GOT3 (cell line): ENCODE data around the gene APOA1.
"Not testable (repeated sequence)": the region's sequence is repeated elsewhere in the genome, so short reads cannot be mapped to it uniquely, and the experiment has no call there.

ENCODE experiments used
- DNase-seq: peaks from one replicate; lab custom pipeline; 2025; ENCODE audit warnings: mixed read lengths; lab: John Stamatoyannopoulos, UW

Gene APOA1

GRCh38 chr11:116813781-116814471 is 23.5 kb downstream of the APOA1 start:
- DNase-seq: no peak

- DNase-seq: no peak
These were observed 24.3 kb downstream of the APOA1 start for GRCh38 chr11:116813170-116813569.

- DNase-seq: no peak
These were observed 25.3 kb downstream of the APOA1 start for GRCh38 chr11:116812109-116812508.

- DNase-seq: no peak
These were observed 26.2 kb downstream of the APOA1 start for GRCh38 chr11:116811194-116811593.

- no peak for DNase-seq
These were observed 28.9 kb downstream of the APOA1 start for GRCh38 chr11:116808262-116809175.

GRCh38 chr11:116807601-116808261 is 29.7 kb downstream of the APOA1 start:
- no peak for DNase-seq

- DNase-seq: no peak
These were observed 33.4 kb downstream of the APOA1 start for GRCh38 chr11:116804001-116804400.

GRCh38 chr11:116801662-116802061 is 35.8 kb downstream of the APOA1 start:
- DNase-seq: not testable (repeated sequence)

- no peak for DNase-seq
These were observed 36.8 kb downstream of the APOA1 start for GRCh38 chr11:116800610-116801009.

GRCh38 chr11:116798368-116798767 is 39.1 kb downstream of the APOA1 start:
- DNase-seq: no peak

- no peak for DNase-seq
These were observed 39.6 kb downstream of the APOA1 start for GRCh38 chr11:116797816-116798215.

- DNase-seq: no peak
These were observed 40.9 kb downstream of the APOA1 start for GRCh38 chr11:116796548-116796947.

- no peak for DNase-seq
These were observed 42.6 kb downstream of the APOA1 start for GRCh38 chr11:116794851-116795250.

- DNase-seq: no peak
These were observed 43.7 kb downstream of the APOA1 start for GRCh38 chr11:116793772-116794097.

- no peak for DNase-seq
These were observed 44.3 kb downstream of the APOA1 start for GRCh38 chr11:116792869-116793771.

- no peak for DNase-seq
These were observed 45.1 kb downstream of the APOA1 start for GRCh38 chr11:116792144-116792868.

- no peak for DNase-seq
These were observed 45.6 kb downstream of the APOA1 start, which contains the start of gene APOA5 for GRCh38 chr11:116791813-116792143. APOA5 (minus strand) TSS chr11:116791879; CDS start chr11:116791860, 19 bp downstream.

GRCh38 chr11:116791002-116791812 is 46.2 kb downstream of the APOA1 start:
- no peak for DNase-seq

GRCh38 chr11:116790167-116791001 is 47.0 kb downstream of the APOA1 start:
- DNase-seq: no peak
